ENCODE data around the gene WNT11.

The WNT11 gene

GRCh38 chr11:76206327-76207081 is at the start of gene WNT11:
Gene WNT11, minus strand, starts transcription at chr11:76206502. Its CDS starts 95 bp downstream, at chr11:76206407.
- DNase-seq (ENCODE audit: low read depth in 2 of 2): peak in 1 of 2 donors; percentile 16

- DNase-seq (ENCODE audit: low read depth in 2 of 2): no peak
These were observed 47.1 kb upstream of the WNT11 start for GRCh38 chr11:76253416-76253815.

GRCh38 chr11:76252631-76253070 is 46.3 kb upstream of the WNT11 start:
- DNase-seq (ENCODE audit: low read depth in 2 of 2): no peak

GRCh38 chr11:76251576-76251975 is 45.3 kb upstream of the WNT11 start:
- DNase-seq (ENCODE audit: low read depth in 2 of 2): no peak

GRCh38 chr11:76251226-76251575 is 44.9 kb upstream of the WNT11 start:
- DNase-seq (ENCODE audit: low read depth in 2 of 2): no peak

- DNase-seq (ENCODE audit: low read depth in 2 of 2): no peak
These were observed 44.4 kb upstream of the WNT11 start for GRCh38 chr11:76250520-76251225.

- DNase-seq (ENCODE audit: low read depth in 2 of 2): no peak
These were observed 43.0 kb upstream of the WNT11 start for GRCh38 chr11:76249195-76249741.

GRCh38 chr11:76248210-76248609 is 41.9 kb upstream of the WNT11 start:
- no peak for DNase-seq (ENCODE audit: low read depth in 2 of 2)

- DNase-seq (ENCODE audit: low read depth in 2 of 2): no peak
These were observed 40.8 kb upstream of the WNT11 start for GRCh38 chr11:76247091-76247490.

- DNase-seq (ENCODE audit: low read depth in 2 of 2): no peak
These were observed 40.1 kb upstream of the WNT11 start for GRCh38 chr11:76246271-76246933.

- no peak for DNase-seq (ENCODE audit: low read depth in 2 of 2)
These were observed 39.4 kb upstream of the WNT11 start for GRCh38 chr11:76245720-76246119.

- DNase-seq (ENCODE audit: low read depth in 2 of 2): no peak
These were observed 38.1 kb upstream of the WNT11 start for GRCh38 chr11:76244316-76244851.

GRCh38 chr11:76243957-76244285 is 37.6 kb upstream of the WNT11 start:
- no peak for DNase-seq (ENCODE audit: low read depth in 2 of 2)

- no peak for DNase-seq (ENCODE audit: low read depth in 2 of 2)
These were observed 37.1 kb upstream of the WNT11 start for GRCh38 chr11:76243193-76243956.

- no peak for DNase-seq (ENCODE audit: low read depth in 2 of 2)
These were observed 35.9 kb upstream of the WNT11 start for GRCh38 chr11:76242004-76242779.

- DNase-seq (ENCODE audit: low read depth in 2 of 2): no peak
These were observed 35.1 kb upstream of the WNT11 start for GRCh38 chr11:76241243-76242000.

- DNase-seq (ENCODE audit: low read depth in 2 of 2): no peak
These were observed 34.4 kb upstream of the WNT11 start for GRCh38 chr11:76240666-76241065.

- DNase-seq (ENCODE audit: low read depth in 2 of 2): no peak
These were observed 33.8 kb upstream of the WNT11 start for GRCh38 chr11:76240161-76240540.

- DNase-seq (ENCODE audit: low read depth in 2 of 2): no peak
These were observed 33.3 kb upstream of the WNT11 start for GRCh38 chr11:76239483-76240160.
